ENCODE results near the gene PPP1R3F.
"Not testable (repeated sequence)": the region's sequence is repeated elsewhere in the genome, so short reads cannot be mapped to it uniquely, and the experiment has no call there.

Gene PPP1R3F

GRCh38 chrX:49308604-49309269 lies 39.1 kb downstream of the PPP1R3F start:
- no peak overlapping the region for H3K4me3 ChIP-seq (ENCODE audit: low read length)
- no peak for DNase-seq (ENCODE audit: low read depth)
- TF ChIP-seq CTCF (IDR thresholded peaks at IDR 0.05; ENCODE audit: insufficient read depth, low read depth, low read length, missing control alignments) = no peak

DNA sequence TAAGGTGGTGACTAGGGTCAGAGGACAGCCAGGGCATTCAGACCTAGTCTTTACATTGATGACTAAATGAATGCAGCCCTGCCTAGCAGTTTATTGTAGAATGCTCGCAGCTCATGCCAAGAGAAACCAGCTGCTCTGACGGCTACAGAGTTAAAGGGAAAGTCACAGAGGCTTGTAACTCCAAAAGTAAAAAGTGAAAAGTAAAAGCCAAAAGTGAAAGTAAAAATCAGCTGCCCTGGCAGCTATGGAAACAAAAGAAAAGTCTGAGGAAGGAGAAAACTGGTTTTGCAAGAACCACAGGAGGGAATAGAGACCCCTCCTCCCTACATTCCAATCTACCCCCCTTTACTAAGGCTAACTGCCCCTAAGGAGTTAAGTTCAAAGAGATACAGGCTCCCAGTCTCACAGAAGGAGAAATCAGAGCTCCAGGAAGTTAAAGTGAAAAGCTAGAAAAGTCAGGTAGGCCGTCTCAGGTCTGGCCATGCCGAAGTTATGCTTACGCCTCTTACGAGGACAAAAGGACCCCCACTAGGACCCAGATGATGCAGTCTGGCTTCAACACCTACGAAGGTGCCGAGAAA lies 39.9 kb downstream of the PPP1R3F start:
- no peak overlapping the region for H3K4me3 ChIP-seq (ENCODE audit: low read length)
- TF ChIP-seq CTCF (IDR thresholded peaks at IDR 0.05; ENCODE audit: insufficient read depth, low read depth, low read length, missing control alignments) = no peak
- DNase-seq (ENCODE audit: low read depth) = peak; percentile 2

GRCh38 chrX:49310371-49310770 lies 40.8 kb downstream of the PPP1R3F start:
- TF ChIP-seq CTCF (IDR thresholded peaks at IDR 0.05; ENCODE audit: insufficient read depth, low read depth, low read length, missing control alignments) = no peak
- no peak overlapping the region for H3K4me3 ChIP-seq (ENCODE audit: low read length)
- peak; percentile 6 for DNase-seq (ENCODE audit: low read depth)

DNA sequence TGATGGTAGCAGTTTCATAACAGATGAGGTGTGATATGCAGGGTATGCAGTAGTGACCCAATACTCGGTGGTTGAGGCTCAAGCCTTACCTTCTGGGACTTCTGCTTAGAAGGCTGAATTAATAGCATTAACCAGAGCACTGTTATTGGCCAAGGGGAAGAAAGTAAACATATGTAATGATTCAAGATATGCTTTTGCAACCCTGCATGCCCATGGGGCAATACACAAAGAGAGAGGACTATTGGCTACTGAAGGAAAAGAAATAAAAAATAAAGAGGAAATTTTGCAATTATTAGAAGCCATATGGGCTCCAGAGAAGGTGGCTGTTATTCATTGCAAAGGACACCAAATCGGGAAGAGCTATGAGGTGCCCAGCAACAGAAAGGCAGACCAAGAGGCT lies 42.6 kb downstream of the PPP1R3F start:
- no peak for TF ChIP-seq CTCF (IDR thresholded peaks at IDR 0.05; ENCODE audit: insufficient read depth, low read depth, low read length, missing control alignments)
- no peak overlapping the region for H3K4me3 ChIP-seq (ENCODE audit: low read length)
- peak; percentile 2 for DNase-seq (ENCODE audit: low read depth)

GRCh38 chrX:49316085-49316484 lies 46.5 kb downstream of the PPP1R3F start:
- H3K4me3 ChIP-seq (ENCODE audit: low read length) = no peak overlapping the region
- TF ChIP-seq CTCF (IDR thresholded peaks at IDR 0.05; ENCODE audit: insufficient read depth, low read depth, low read length, missing control alignments) = no peak
- no peak for DNase-seq (ENCODE audit: low read depth)

DNA sequence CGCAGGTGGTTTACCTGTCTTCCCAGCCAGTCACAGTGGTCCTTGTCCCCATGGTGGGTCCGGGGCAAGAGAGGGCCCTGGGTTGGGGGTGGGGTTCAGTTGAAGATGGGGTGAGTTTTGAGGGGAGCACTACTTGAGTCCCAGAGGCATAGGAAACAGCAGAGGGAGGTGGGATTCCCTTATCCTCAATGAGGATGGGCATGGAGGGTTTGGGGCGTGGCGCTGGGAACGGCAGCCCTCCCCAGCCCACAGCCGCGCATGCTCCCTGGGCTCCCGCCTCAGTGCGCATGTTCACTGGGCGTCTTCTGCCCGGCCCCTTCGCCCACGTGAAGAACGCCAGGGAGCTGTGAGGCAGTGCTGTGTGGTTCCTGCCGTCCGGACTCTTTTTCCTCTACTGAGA lies 52.1 kb downstream of the PPP1R3F start, which contains the start of gene GAGE12J:
Gene GAGE12J (plus strand): TSS at position 301 of the 400 bp plus-strand sequence. CDS start 1,157 bp downstream, outside the sequence.
- not testable (repeated sequence) for H3K4me3 ChIP-seq (ENCODE audit: low read length)

GRCh38 chrX:49322266-49322665 lies 52.7 kb downstream of the PPP1R3F start:
- DNase-seq (ENCODE audit: low read depth); H3K4me3 ChIP-seq (ENCODE audit: low read length): not testable (repeated sequence)

More for the DNA sequence above, 52.1 kb downstream of the PPP1R3F start, which contains the start of gene GAGE12J:
- DNase-seq (ENCODE audit: low read depth) = not testable (repeated sequence)

DNA sequence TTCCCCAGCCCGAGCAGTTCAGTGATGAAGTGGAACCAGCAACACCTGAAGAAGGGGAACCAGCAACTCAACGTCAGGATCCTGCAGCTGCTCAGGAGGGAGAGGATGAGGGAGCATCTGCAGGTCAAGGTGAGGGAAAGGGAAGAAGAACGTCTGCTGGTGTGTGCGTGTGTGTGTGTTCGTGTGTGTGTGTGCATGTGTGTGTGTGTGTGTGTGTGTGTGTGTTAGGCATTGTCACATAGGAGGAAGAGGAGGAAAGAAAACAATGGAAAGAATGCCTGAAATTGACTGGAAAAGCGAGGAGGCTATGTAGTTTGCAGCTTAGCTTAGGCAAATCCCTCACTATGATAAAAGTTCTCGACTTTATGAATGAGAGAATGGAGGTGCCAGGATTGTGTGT lies 54.1 kb downstream of the PPP1R3F start:
- not testable (repeated sequence) for DNase-seq (ENCODE audit: low read depth); H3K4me3 ChIP-seq (ENCODE audit: low read length)

DNA sequence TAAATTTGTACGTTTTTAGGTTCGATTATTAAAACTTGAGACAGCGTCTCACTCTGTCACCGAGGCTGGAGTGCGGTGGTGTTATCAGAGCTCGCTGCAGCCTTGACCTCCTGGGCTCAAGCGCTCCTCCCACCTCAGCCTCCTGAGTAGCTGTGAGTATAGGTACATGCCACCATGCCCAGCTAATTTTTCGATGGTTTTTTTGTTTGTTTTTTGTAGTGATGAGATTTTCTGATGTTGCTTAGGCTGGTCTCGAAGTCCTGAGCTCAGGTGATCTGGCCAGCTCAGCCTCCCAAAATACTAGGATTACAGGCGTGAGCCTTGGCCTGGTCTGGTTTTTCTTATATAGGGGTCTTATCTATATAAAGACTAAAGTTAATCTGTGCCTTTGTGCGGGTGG lies 60.8 kb downstream of the PPP1R3F start:
- not testable (repeated sequence) for H3K4me3 ChIP-seq (ENCODE audit: low read length); DNase-seq (ENCODE audit: low read depth)

DNA sequence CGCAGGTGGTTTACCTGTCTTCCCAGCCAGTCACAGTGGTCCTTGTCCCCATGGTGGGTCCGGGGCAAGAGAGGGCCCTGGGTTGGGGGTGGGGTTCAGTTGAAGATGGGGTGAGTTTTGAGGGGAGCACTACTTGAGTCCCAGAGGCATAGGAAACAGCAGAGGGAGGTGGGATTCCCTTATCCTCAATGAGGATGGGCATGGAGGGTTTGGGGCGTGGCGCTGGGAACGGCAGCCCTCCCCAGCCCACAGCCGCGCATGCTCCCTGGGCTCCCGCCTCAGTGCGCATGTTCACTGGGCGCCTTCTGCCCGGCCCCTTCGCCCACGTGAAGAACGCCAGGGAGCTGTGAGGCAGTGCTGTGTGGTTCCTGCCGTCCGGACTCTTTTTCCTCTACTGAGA lies 61.7 kb downstream of the PPP1R3F start, which contains the start of gene GAGE13:
Gene GAGE13 (plus strand): TSS at position 301 of the 400 bp plus-strand sequence. CDS start 1,156 bp downstream, outside the sequence.
- not testable (repeated sequence) for DNase-seq (ENCODE audit: low read depth); H3K4me3 ChIP-seq (ENCODE audit: low read length)

DNA sequence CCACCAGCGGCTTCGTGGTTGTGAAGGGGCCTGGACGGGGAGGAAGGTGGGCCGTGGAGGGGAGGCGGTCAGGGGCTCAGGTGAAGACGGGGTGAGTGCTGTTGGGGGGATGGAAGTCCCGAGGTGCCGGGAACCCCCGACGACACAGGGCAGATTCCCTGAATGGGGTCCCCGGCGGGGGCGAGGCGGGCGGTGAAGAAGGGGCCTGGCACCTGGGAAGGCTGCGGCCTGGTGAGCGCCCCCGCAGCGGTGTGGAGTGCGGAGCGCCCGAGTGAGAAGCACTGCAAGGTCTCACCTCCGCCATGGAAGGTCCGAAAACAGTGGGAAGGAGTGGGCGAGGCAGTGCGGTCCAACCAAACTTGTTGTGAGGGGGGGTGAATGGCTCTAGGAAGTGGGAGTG lies 62.2 kb downstream of the PPP1R3F start:
- not testable (repeated sequence) for H3K4me3 ChIP-seq (ENCODE audit: low read length); DNase-seq (ENCODE audit: low read depth)
